Stimulated activated CD4-positive, alpha-beta T cell treated with anti-CD3 and anti-CD28 coated beads, Interleukin-4, amount 100 ng/mL, for 1 hour (primary cell): ENCODE data around the gene C7orf33.

Experiments used
- DNase-seq: peaks from one replicate; pipeline ENCODE4 v3.0.0-alpha.2; 2020

Gene C7orf33

DNA sequence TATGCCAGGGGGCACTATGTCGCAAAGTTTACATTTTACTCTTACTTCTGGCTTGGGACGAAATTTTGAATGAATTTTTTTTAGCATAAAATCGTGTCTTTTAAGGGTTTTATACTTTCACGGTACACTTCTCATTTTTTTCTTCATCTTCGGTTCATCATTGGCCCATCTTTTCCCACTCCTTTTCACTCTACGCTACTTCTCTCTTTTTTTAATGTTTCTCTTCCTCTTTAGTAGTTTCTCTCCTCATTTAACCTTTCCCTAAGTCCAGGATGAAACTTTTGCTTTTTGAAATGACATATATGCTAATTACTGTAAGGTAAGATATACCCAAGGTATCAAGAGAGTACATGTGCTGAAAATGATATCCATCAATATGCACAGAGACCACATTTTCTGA lies 39.5 kb downstream of the C7orf33 start:
- no peak for DNase-seq

GRCh38 chr7:148633761-148634160 lies 43.2 kb downstream of the C7orf33 start:
- DNase-seq = no peak

GRCh38 chr7:148637094-148637493 lies 46.5 kb downstream of the C7orf33 start:
- DNase-seq = no peak

DNA sequence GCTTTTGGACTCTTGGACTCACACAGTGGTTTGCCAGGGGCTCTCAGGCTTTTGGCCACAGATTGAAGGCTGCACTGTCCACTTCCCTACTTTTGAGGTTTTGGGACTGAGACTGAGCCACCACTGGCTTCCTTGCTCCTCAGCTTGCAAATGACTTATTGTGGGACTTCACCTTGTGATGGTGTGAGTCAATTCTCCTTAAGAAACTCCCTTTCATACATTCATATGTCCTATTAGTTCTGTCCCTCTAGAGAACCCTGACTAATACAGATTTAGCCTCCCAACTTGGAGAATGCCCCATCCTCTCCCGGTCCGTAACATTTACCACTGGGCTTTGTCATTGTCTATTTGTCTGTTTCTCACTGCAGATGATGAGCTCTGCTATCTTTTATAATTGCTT lies 55.3 kb downstream of the C7orf33 start:
- DNase-seq = no peak

DNA sequence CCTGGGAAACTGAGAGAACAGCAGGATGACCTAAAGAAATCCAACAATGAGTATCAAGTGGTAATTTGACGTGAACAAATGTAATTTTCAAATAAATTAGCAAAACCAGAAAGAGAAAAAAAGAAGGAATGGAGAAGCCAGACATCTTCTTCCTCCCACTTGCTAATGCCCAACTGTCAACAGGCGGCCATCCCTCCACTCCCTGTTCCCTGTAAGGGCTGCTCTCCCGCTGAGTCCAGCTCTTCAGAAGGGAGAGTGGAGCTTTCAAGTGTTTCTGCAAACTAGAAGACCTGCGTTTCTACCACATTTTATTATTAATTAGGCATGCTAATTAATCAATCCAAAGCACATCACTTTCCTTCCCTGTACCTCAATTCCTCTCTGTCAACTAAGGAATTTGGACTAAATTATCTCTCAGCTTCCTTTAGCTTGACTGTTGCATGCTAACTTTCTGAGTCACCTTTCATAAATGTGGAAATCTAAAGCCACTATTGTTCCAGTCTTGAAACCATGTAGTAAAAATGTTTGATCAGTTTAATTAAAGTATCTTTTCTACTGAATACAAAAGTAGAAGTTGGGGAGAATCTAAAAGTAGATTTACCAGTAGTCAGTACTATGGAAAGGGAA lies 59.8 kb downstream of the C7orf33 start:
- no peak for DNase-seq

GRCh38 chr7:148652773-148653172 lies 62.2 kb downstream of the C7orf33 start:
- no peak for DNase-seq

DNA sequence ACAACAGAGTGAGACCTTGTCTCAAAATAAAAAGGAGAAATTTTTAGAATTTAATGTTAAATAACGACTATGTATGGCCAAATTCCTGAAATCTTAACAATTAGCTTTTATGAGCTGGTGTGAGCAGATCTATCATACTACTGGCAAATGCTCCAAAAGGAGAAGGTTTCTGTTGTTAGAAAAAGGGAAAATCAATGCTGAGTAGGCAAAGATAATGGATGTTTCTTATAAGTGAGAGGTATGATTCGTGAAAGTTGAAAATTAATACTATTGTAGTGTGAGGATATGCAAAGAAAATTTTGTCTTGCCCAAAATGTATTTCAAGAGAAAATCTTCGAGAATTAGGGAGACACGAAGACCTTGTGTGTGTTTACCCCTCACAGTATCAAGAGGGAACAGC lies 67.4 kb downstream of the C7orf33 start:
- no peak for DNase-seq

DNA sequence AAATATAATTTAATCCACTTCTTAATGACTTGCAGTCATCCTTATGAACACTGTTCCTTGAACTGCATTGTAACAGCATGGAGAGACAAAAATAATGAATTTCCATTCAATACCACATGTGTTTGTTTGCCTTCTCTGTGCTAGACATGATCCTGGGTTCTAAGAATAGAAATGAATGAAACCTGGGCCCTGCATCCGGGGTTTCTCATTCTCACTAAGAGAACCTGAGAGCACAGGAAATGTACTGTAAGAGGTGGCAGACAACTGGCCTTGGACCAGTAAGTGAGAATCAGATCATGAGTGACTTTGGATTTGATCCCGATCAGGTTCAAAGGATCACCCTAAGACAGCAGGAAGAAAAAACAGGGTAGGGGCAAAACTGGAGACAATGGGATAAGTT lies 70.9 kb downstream of the C7orf33 start:
- no peak for DNase-seq

- no peak for DNase-seq
Observed at GRCh38 chr7:148662646-148663045, 72.1 kb downstream of the C7orf33 start.

DNA sequence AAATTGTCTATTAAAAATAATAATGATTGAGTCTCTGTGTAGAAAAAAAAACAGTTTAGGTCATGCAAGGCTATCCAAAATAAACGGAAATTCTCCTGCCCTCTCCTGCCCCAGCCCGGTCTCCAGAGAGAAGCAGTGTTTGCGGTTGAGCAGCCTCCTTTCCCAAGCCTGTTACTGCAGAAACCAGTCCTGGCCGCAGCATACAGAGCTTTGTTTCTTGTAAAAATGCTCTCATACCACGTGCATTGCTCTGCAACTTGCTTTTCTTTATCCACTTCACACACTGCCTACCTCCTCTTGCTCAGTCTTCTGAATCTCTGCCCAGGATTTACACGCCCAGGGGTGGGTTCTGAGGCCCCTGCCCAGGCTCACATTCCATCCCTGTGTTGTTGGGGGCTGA lies 73.8 kb downstream of the C7orf33 start:
- DNase-seq = no peak

DNA sequence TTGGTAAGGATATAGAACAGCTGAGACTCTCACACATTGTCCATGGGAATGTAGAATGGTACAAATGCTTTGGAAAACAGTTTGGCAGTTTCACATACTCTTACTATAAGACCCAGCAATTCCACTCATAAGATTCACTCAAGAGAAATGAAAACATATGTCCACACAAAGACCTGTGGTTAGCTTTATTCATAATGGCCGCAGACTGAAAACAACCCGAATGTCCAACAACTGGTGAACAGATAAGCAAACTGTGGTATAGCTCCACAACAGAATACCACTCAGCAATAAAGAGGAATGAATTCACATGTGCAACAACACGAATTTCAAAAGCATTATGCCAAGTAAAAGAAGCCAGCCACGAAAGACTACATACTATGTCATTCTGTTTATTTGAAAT lies 74.7 kb downstream of the C7orf33 start:
- DNase-seq = no peak
